Mucosa of rectum (tissue), 2 donors: Measurements from ENCODE around the gene ATPAF2.
A peak's percentile ranks its signal among the peaks of the same experiment; 100 is the strongest.

Experiments used
- H3K27ac ChIP-seq, 2 donors: one replicate each; pipeline ENCODE4 v1.7.0; 2013; ENCODE audit warnings: inconsistent platforms in 2 of 2, low read depth in 2 of 2, low read length in 2 of 2
- H3K27me3 ChIP-seq, 2 donors: one replicate each; pipeline ENCODE4 v1.7.0; 2013; ENCODE audit warnings: low read length in 2 of 2; ENCODE audit not compliant: control insufficient read depth in 2 of 2, insufficient read depth in 2 of 2
- H3K36me3 ChIP-seq, 2 donors: one replicate each; pipeline ENCODE4 v1.7.0; 2013; ENCODE audit warnings: low read length in 2 of 2; ENCODE audit not compliant: control insufficient read depth in 2 of 2, insufficient read depth in 2 of 2
- H3K4me1 ChIP-seq, 2 donors: one replicate each; pipeline ENCODE4 v1.7.0; 2013; ENCODE audit warnings: low read length in 2 of 2, mild to moderate bottlenecking in 1 of 2; ENCODE audit not compliant: control insufficient read depth in 2 of 2, insufficient read depth in 2 of 2
- H3K4me3 ChIP-seq, 2 donors: one replicate each; pipeline ENCODE4 v1.7.0; 2013; ENCODE audit warnings: low read length in 2 of 2
- H3K9ac ChIP-seq, 2 donors: one replicate each; pipeline ENCODE4 v1.7.0; 2013; ENCODE audit warnings: low read length in 2 of 2, low read depth in 1 of 2, mild to moderate bottlenecking in 1 of 2
- H3K9me3 ChIP-seq, 2 donors: one replicate each; pipeline ENCODE4 v1.7.0; 2013; ENCODE audit warnings: low read length in 2 of 2; ENCODE audit not compliant: control insufficient read depth in 2 of 2
- donor health status: healthy.
- donor health status: Normal muscosa, but diverticular disease.

The ATPAF2 gene

DNA sequence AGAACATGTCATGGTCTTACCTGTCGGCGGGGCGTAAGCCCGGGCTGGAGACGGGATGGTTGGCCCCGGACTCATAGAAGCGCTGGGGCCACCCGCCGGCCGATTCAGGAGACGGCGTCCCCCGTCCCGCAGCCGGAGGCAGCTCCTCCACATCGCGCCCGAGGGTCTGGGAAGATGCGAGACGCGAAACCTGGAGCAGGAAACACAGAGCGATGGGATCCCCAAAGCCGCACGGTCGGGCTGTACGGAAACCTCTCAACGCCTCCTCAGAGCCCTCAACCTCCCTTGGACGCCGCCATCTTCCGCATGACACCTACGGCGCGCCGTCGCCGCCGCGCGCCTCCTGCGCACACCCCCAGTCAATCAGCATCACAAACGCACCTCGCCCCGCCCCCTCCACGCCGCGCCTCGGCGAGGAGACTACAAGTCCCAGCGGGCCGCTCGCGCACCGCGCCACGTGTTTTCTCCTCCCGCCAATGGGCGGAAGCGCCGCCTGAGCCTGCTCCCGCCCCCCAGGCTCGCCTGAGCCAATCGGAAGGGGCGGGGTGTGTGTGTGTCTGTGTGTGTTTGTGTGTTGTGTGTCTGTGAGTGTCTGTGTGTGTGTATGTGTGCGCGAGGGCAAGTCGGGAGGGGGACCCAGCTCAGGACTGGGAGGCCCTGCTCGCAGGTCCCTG, at the start of gene ATPAF2, which contains the start of gene GID4:
Gene ATPAF2 (minus strand): TSS at position 308 of the 674 bp plus-strand sequence. CDS start 155 bp downstream, at position 153.
Gene GID4 (plus strand): TSS at position 548 of the 674 bp plus-strand sequence. CDS start 57 bp downstream, at position 605.
- H3K27me3 ChIP-seq = no peaks in the 10 kb centered on the region
- H3K9me3 ChIP-seq = no peaks in the 10 kb centered on the region
- peak within 1 kb of the TSS; percentile 82 to 91 for H3K9ac ChIP-seq
- peak within 1 kb of the TSS; percentile 90 to 94 for H3K4me3 ChIP-seq
- H3K27ac ChIP-seq = peak within 1 kb of the TSS; percentile 62 to 77
- H3K36me3 ChIP-seq = no peaks in the 10 kb centered on the region
- peaks cover 21% of the 10 kb centered on the region in 2 donors for H3K4me1 ChIP-seq

DNA sequence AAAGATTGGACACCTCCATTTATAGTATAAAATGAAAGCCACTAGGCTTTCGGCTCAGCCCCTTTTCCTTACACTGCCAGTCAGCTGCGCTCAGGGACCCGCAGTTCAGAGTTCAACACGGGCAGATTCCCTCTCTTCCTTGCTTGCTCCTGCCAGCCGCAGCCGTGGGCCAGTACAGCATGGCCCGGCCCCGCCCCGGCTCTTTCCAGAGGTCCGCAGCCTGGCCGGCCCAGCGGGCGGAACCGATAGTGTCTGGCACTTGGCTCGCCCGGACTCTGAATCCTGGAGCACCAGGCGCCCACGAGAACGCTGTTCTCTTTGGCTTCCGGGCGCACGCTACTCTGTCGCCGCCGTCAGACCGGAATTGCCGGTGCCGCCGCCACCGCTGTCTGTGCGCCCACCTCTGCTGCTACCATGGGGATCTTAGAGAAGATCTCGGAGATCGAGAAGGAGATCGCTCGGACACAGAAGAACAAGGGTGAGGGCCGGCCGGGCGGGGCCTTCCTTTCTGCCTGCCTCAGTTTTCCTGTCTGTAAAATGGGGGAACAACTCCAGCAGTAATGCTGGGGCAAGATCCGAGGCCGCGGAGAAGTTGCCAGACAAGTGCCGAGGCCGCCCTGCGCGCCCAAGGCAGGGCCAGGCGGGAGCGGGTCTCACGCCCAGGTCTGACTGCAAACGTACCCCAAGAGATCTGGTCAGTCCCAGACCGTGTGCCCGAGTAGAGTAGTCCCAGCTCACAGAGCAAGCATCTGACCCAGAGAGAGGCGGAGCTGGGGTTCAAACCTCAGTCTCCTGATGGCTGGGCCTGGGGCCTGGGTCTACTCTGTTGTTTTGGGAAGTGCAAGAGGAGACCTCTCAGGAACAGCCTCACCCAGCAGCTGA, 48.9 kb upstream of the ATPAF2 start, which contains the start of gene DRG2:
Gene DRG2 (plus strand): TSS at position 339 of the 882 bp plus-strand sequence. CDS start 76 bp downstream, at position 415.
- Histone ChIP-seq H3K36me3 (peaks cover 0 to 5% of the 10 kb centered on the region in 2 donors), H3K4me1 (peaks cover 9 to 13% of the 10 kb centered on the region in 2 donors)

DNA sequence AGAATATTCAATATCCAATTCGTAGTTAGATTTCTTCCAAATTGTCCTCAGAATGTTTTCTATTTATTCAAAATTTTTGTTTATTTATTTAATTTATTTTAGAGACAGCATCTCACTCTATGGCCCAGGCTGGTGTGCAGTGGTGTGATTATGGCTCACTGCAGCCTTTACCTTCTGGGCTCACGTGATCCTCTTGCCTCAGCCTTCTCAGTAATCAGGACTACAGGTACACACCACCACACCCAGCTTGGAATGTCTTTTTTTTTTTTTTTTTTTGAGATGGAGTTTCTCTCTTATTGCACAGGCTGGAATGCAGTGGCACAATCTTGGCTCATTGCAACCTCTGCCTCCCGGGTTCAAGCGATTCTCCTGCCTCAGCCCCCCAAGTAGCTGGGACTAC, 45.3 kb upstream of the ATPAF2 start:
- Histone ChIP-seq H3K36me3 (no peaks in the 10 kb centered on the region), H3K4me3 (no peak overlapping the region), H3K4me1 (peaks cover 9 to 13% of the 10 kb centered on the region in 2 donors), H3K27me3 (no peaks in the 10 kb centered on the region), H3K27ac (no peak overlapping the region), H3K9ac (no peak overlapping the region), H3K9me3 (no peaks in the 10 kb centered on the region)

More for the DNA sequence above, 48.9 kb upstream of the ATPAF2 start, which contains the start of gene DRG2:
- H3K9me3 ChIP-seq = no peaks in the 10 kb centered on the region
- H3K27me3 ChIP-seq = no peaks in the 10 kb centered on the region
- H3K9ac ChIP-seq = peak within 1 kb of the TSS; percentile 78 to 86
- H3K27ac ChIP-seq = peak within 1 kb of the TSS; percentile 72 to 78
- H3K4me3 ChIP-seq = peak within 1 kb of the TSS; percentile 75 to 91

DNA sequence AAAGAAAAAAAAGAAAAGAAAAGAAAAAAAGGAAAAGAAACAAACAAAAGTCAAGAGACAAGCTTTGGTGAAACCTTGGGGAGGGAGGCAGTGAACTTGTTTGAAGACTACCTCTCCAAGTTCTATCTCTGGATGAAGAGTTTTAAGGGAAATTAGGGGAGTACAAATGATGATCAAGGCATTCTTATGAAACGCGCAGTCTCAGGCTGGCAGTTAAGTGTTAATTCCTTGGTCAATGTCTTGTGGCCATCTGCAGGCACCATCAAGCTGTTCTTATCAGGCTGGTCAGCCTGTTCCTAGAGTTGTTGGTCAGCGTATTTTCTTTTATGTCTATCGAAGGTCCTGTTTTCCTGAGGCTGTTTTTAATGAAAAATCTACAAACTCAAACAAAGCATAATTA, 40.6 kb upstream of the ATPAF2 start:
- no peaks in the 10 kb centered on the region for H3K27me3 ChIP-seq
- no peak overlapping the region for H3K27ac ChIP-seq
- H3K9me3 ChIP-seq = no peaks in the 10 kb centered on the region
- H3K9ac ChIP-seq = no peak overlapping the region
- no peak overlapping the region for H3K4me3 ChIP-seq
- H3K36me3 ChIP-seq = no peaks in the 10 kb centered on the region
- no peaks in the 10 kb centered on the region for H3K4me1 ChIP-seq

DNA sequence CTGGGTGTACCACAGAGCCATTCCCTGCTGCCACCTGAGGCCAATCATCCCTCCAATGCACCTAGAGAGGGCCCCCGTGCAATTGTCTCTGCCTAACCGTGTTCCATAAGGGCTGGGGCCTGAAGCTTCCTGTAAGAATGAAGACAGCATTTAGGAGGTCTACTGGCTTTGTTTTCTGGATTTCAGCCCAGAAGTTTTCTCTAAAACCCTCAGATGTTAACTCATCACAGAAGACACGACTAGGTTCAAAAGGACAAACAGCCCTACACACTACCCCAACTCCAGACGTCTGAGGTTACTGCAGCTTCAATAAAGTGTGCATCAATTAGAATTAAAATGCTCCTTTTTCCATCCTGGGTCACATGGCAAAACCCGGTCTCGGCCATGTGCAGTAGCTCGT, 38.0 kb upstream of the ATPAF2 start:
- H3K27me3 ChIP-seq = no peaks in the 10 kb centered on the region
- H3K9ac ChIP-seq = no peak overlapping the region
- no peaks in the 10 kb centered on the region for H3K9me3 ChIP-seq
- no peak overlapping the region for H3K27ac ChIP-seq
- no peak overlapping the region for H3K4me3 ChIP-seq
- no peaks in the 10 kb centered on the region for H3K4me1 ChIP-seq
- no peaks in the 10 kb centered on the region for H3K36me3 ChIP-seq

DNA sequence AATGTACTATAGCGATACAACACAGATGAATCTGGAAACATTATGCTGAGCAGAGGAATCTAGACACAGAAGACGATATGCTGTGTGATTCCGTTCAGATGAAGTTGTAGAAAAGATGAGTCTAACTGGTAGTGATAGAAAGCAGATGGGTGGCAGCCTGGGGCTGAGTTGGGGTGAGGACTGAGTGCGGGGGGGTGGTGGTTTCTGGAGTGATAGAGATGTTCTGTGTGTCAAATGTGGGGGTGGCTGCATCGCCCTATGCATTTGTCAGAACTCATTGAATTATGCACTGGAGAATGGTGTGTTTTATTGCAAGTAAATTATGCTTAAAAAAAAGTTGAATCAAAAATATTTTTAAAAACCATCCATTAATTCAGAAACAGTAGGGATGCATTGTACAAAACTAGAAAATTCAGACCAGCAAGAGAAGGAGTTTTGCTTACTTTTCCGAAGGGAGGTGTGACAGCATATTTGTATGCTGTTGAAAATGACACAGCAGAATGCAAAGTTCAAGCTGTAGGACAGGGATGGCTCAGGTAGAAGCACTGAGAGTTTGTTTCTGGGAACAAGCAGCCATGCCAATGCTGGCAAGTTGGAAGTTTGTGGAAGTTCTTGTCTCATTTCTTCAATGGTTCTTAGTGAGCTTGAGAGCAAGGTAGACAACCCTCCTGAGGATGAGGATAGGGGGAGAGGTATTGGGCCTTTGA, 35.8 kb upstream of the ATPAF2 start:
- Histone ChIP-seq H3K4me3 (no peak overlapping the region), H3K36me3 (no peaks in the 10 kb centered on the region), H3K27ac (no peak overlapping the region), H3K9ac (no peak overlapping the region), H3K9me3 (no peaks in the 10 kb centered on the region), H3K27me3 (no peaks in the 10 kb centered on the region), H3K4me1 (peaks cover 0 to 3% of the 10 kb centered on the region in 2 donors)

DNA sequence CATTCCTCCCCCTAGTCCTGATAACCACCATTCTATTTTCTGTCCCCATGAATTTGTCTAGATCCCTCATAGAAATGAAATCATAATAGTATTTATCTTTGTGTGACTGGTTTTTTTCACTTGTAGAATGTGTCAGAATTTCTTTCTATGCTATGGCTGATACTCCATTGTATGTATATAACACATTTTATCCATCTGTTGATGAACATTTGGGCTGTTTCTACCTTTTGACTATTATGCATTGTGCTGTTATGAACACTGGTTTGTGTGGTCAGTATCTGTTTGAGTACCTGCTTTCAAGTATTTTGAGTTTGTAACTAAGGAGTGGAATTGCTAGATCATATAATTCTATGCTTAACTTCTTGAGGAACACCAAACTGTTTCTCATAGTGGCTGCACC, 32.8 kb upstream of the ATPAF2 start:
- Histone ChIP-seq H3K36me3 (peaks cover 0 to 3% of the 10 kb centered on the region in 2 donors), H3K9me3 (no peaks in the 10 kb centered on the region), H3K27me3 (no peaks in the 10 kb centered on the region), H3K4me1 (peaks cover 0 to 3% of the 10 kb centered on the region in 2 donors), H3K9ac (no peak overlapping the region), H3K27ac (no peak overlapping the region), H3K4me3 (no peak overlapping the region)

DNA sequence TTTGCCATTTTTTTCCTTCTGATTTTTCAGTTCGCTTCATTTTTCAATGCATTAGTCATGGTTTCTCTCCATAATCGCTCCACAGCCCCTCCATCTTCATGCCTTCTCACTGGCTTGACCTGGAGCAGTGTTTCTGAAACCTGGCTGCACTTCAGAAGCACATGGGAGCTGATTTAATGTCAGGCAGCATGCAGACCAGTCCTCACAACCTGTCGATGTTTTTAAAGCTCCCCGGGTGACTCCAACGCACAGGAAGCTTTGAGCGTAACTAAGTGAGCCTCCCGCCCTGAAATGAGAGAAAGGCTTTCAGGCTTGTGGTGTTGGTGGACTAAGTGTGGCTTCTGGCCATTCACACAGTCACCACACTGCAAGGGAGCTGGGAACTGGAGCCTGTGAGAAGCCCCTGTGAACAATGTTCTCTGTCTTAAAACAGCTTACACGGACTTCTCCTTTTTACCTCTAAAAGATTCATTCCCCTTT, 31.9 kb upstream of the ATPAF2 start:
- H3K36me3 ChIP-seq = peaks cover 0 to 7% of the 10 kb centered on the region in 2 donors
- H3K9ac ChIP-seq = no peak overlapping the region
- H3K4me3 ChIP-seq = no peak overlapping the region
- H3K27me3 ChIP-seq = no peaks in the 10 kb centered on the region
- peaks cover 0 to 3% of the 10 kb centered on the region in 2 donors for H3K4me1 ChIP-seq
- no peaks in the 10 kb centered on the region for H3K9me3 ChIP-seq
- no peak overlapping the region for H3K27ac ChIP-seq

DNA sequence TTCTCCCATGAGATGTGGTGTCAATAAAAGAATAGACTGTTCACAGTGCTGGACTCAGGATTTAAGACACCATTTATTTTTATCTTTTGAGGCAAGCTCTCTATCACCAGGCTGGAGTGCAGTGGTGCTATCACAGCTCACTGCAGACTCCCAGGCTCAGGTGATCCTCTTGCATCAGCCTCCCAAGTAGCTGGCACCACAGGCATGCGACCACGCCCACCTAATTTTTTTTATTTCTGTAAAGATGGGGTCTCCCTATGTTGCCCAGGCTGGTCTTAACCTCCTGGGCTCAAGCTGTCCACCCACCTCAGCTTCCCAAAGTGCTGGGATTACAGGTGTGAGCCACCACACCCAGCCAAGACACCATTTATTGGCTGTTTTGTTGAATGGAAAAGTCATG, 30.1 kb upstream of the ATPAF2 start:
- Histone ChIP-seq H3K27ac (no peak overlapping the region), H3K4me3 (no peak overlapping the region), H3K4me1 (peaks cover 0 to 3% of the 10 kb centered on the region in 2 donors), H3K36me3 (peaks cover 7 to 19% of the 10 kb centered on the region in 2 donors), H3K9me3 (no peaks in the 10 kb centered on the region), H3K9ac (no peak overlapping the region), H3K27me3 (no peaks in the 10 kb centered on the region)
